Chondrocyte (in vitro differentiated cells): ENCODE data around the gene NFIA. TPM values are rescaled to one million over a fixed set of nuclear protein-coding genes. Genes with fewer than 3 reads are reported as not detected.

Experiments used
- DNase-seq: peaks from one replicate; pipeline ENCODE4 v3.0.0; 2021; ENCODE audit warnings: mixed read lengths, low spot score
- H3K27ac Mint-ChIP-seq: one replicate; pipeline ENCODE4 v1.8.0; 2021; ENCODE audit warnings: mild to moderate bottlenecking, moderate library complexity, mixed read lengths; ENCODE audit not compliant: unreplicated experiment
- H3K27me3 Mint-ChIP-seq: 2 replicates; pipeline ENCODE4 v1.8.0; 2021; ENCODE audit warnings: low read depth, mixed read lengths
- H3K36me3 Mint-ChIP-seq: 2 replicates; pipeline ENCODE4 v1.8.0; 2021; ENCODE audit warnings: low read depth, mixed read lengths
- H3K4me1 Mint-ChIP-seq: 2 replicates; pipeline ENCODE4 v1.8.0; 2021; ENCODE audit warnings: low read depth, mild to moderate bottlenecking, mixed read lengths
- H3K4me3 Mint-ChIP-seq: one replicate; pipeline ENCODE4 v1.8.0; 2021; ENCODE audit warnings: mild to moderate bottlenecking, moderate library complexity, mixed read lengths; ENCODE audit not compliant: unreplicated experiment
- H3K9me3 Mint-ChIP-seq: 2 replicates; pipeline ENCODE4 v1.8.0; 2021; ENCODE audit warnings: low read depth, mixed read lengths
- CTCF ChIP-seq: fragments of 200-600 bp; sonication (generic); IDR thresholded peaks from 2 replicates; pipeline ENCODE4 v1.5.0; 2021; ENCODE audit warnings: antibody characterized with exemption, mild to moderate bottlenecking, moderate library complexity
- total RNA-seq: library from RNA; stranded (reverse); gene quantifications from 3 replicates; pipeline ENCODE4 v1.2.1, GENCODE V29; 2021

Gene NFIA
- total RNA-seq, 1 donor from 2014 or later = 43.0 TPM

DNA sequence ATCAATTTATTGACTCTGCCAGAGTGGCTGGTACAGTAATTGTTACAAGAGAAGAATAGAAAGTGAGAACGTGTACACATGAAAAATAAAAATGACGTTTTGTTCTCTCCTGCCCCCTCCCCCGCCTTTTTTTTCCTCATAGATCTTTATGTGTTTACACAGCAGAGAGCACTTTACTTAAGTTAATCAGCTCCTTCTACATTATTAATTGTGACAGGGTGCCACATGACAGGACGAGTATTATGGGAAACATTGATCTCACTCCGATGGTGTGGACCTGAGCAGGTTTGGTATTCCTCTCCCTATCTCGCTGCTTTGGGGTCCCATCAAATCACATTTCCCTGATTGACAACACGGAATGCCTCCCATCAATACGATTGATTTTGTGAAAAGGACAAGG lies 356.9 kb downstream of the NFIA start:
- Mint-ChIP-seq H3K9me3 (no peaks in the 10 kb centered on the region), H3K4me3 (no peak overlapping the region), H3K4me1 (peaks cover 49% of the 10 kb centered on the region), H3K36me3 (no peaks in the 10 kb centered on the region), H3K27ac (no peak overlapping the region), H3K27me3 (no peaks in the 10 kb centered on the region)
- DNase-seq = no peak
- TF ChIP-seq CTCF = no peak

GRCh38 chr1:61441723-61442262 lies 359.4 kb downstream of the NFIA start:
- Mint-ChIP-seq H3K9me3 (no peaks in the 10 kb centered on the region), H3K36me3 (no peaks in the 10 kb centered on the region), H3K4me1 (peaks cover 54% of the 10 kb centered on the region), H3K27ac (peak overlapping the region; percentile 70), H3K4me3 (no peak overlapping the region), H3K27me3 (no peaks in the 10 kb centered on the region)
- no peak for TF ChIP-seq CTCF
- no peak for DNase-seq

- DNase-seq = no peak
- no peak for TF ChIP-seq CTCF
Measured at GRCh38 chr1:61442544-61442943, 360.2 kb downstream of the NFIA start.

DNA sequence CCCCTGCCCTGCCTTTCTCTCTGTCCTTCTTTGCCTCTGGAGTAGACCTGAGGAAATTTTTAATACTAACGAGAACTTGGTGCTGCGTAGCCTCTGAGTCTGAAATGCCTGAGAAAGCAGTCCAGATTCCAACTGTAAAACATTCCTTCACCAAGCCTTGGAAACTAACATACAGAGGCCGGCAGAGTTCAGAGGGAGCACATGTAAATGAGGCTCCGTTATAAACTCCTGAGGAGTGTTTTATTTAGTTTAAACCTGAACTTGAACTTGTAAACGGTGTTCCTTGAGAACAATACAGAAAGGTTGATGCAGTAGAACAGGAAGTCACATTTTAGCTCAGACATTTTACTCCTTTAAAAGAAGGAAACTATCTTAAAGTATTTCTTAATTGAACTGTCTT lies 361.9 kb downstream of the NFIA start:
- Mint-ChIP-seq H3K27ac (peak overlapping the region; percentile 37), H3K36me3 (peaks cover under 1% of the 10 kb centered on the region), H3K27me3 (no peaks in the 10 kb centered on the region), H3K4me1 (peaks cover 58% of the 10 kb centered on the region), H3K9me3 (no peaks in the 10 kb centered on the region), H3K4me3 (no peak overlapping the region)
- TF ChIP-seq CTCF = no peak
- DNase-seq = no peak

More at GRCh38 chr1:61442544-61442943, 360.2 kb downstream of the NFIA start:
- H3K9me3 Mint-ChIP-seq = no peaks in the 10 kb centered on the region
- H3K36me3 Mint-ChIP-seq = no peaks in the 10 kb centered on the region
- H3K27me3 Mint-ChIP-seq = no peaks in the 10 kb centered on the region
- H3K4me1 Mint-ChIP-seq = peaks cover 51% of the 10 kb centered on the region
- H3K4me3 Mint-ChIP-seq = no peak overlapping the region
- no peak overlapping the region for H3K27ac Mint-ChIP-seq

DNA sequence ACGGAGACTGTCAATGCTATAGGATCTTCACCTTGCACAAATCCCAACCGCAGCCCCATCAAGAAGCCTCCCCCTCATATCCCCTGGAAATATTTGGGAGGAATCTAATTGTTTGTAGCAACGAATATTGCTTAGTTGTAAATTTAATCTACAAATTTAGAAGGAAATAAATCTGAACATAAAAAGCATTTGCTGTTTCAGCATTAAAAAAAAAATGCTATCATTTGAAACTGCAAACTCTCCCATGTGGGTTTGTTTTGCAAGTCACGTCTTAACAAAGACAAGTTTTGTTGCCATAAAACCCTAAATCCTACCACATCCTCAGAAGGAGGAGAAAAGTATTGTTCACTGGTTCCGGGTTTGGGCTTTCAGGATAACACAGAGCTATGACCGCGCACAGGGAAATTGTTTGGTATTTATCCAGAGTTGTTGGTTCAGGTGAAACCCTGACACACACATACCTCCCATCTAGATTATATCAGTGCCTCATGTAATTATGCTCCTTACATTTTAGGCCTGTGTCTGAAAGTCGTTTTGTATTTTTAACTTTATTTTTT lies 363.0 kb downstream of the NFIA start:
- H3K36me3 Mint-ChIP-seq = peaks cover 2% of the 10 kb centered on the region
- H3K4me1 Mint-ChIP-seq = peaks cover 63% of the 10 kb centered on the region
- H3K9me3 Mint-ChIP-seq = no peaks in the 10 kb centered on the region
- no peaks in the 10 kb centered on the region for H3K27me3 Mint-ChIP-seq
- no peak overlapping the region for H3K4me3 Mint-ChIP-seq
- TF ChIP-seq CTCF = no peak
- H3K27ac Mint-ChIP-seq = peak overlapping the region; percentile 61
- DNase-seq = no peak
